ENCODE measurements around the gene MLN. TPM values are rescaled to one million over a fixed set of nuclear protein-coding genes. Genes with fewer than 3 reads are reported as not detected.
A peak's percentile ranks its signal among the peaks of the same experiment; 100 is the strongest.

MLN gene
- total and polyA plus RNA-seq, 7 experiments from 2014 or later: not detected

- Mint-ChIP-seq H3K27me3 (peaks cover 0 to 18% (median 0%) of the 10 kb centered on the region in 5 donors), H3K27ac (peak overlapping the region in 1 of 9 donors; percentile 48)
- ATAC-seq: no peak
These were observed 19.0 kb upstream of the MLN start for GRCh38 chr6:33822575-33823395.

GRCh38 chr6:33820784-33821520 is 17.1 kb upstream of the MLN start:
- no peaks in the 10 kb centered on the region for H3K36me3 Mint-ChIP-seq
- Histone ChIP-seq H3K4me3 (ENCODE audit: low read length) (no peak overlapping the region), H3K36me3 (ENCODE audit: control insufficient read depth in 2 of 3, insufficient read depth in 3 of 3, low read length in 3 of 3) (no peaks in the 10 kb centered on the region), H3K27ac (ENCODE audit: low read depth, low read length) (no peak overlapping the region), H3K4me1 (ENCODE audit: control insufficient read depth in 2 of 2, insufficient read depth in 2 of 2, low read length in 2 of 2) (no peaks in the 10 kb centered on the region), H3K27me3 (ENCODE audit: control insufficient read depth in 2 of 2, insufficient read depth in 2 of 2, low read length in 2 of 2) (no peaks in the 10 kb centered on the region), H3K9me3 (ENCODE audit: control insufficient read depth in 2 of 3, low read length in 3 of 3) (no peaks in the 10 kb centered on the region)
- ATAC-seq (no peak), DNase-seq (no peak)
- peaks cover 0 to 19% (median 6%) of the 10 kb centered on the region in 5 donors for H3K27me3 Mint-ChIP-seq
- intact Hi-C loops (cut with micrococcal nuclease): no loop called here
- no peaks in the 10 kb centered on the region for H3K9me3 Mint-ChIP-seq
- H3K4me1 Mint-ChIP-seq: peaks cover 0 to 17% (median 8%) of the 10 kb centered on the region in 7 donors
- ChIA-PET POLR2A (no interaction called here), CTCF (no interaction called here)
- peak overlapping the region in 1 of 9 donors; percentile 25 for H3K27ac Mint-ChIP-seq
- no peak overlapping the region for H3K4me3 Mint-ChIP-seq

More at GRCh38 chr6:33822575-33823395, 19.0 kb upstream of the MLN start:
- H3K4me3 ChIP-seq (ENCODE audit: low read length): no peak overlapping the region
- H3K9me3 ChIP-seq (ENCODE audit: control insufficient read depth in 2 of 3, low read length in 3 of 3): no peaks in the 10 kb centered on the region
- ChIA-PET CTCF (no interaction called here), POLR2A (interaction anchor here (1.1 kb wide), 1 partner anchor 12 kb away, joined by 3 read pairs; no protein-coding TSS in a partner anchor)
- no peak overlapping the region for H3K27ac ChIP-seq (ENCODE audit: low read depth, low read length)
- H3K4me1 ChIP-seq (ENCODE audit: control insufficient read depth in 2 of 2, insufficient read depth in 2 of 2, low read length in 2 of 2): no peaks in the 10 kb centered on the region
- intact Hi-C loops (cut with micrococcal nuclease): no loop called here
- H3K4me1 Mint-ChIP-seq: peaks cover 0 to 17% (median 8%) of the 10 kb centered on the region in 7 donors
- no peaks in the 10 kb centered on the region for H3K27me3 ChIP-seq (ENCODE audit: control insufficient read depth in 2 of 2, insufficient read depth in 2 of 2, low read length in 2 of 2)
- H3K9me3 Mint-ChIP-seq: no peaks in the 10 kb centered on the region
- H3K4me3 Mint-ChIP-seq: no peak overlapping the region
- no peak for DNase-seq
- no peaks in the 10 kb centered on the region for H3K36me3 ChIP-seq (ENCODE audit: control insufficient read depth in 2 of 3, insufficient read depth in 3 of 3, low read length in 3 of 3)
- H3K36me3 Mint-ChIP-seq: no peaks in the 10 kb centered on the region

GRCh38 chr6:33820243-33820642 is 16.4 kb upstream of the MLN start:
- POLR2A ChIA-PET: interaction anchor here (0.8 kb wide), 1 partner anchor 212 kb away, joined by 3 read pairs; no protein-coding TSS in a partner anchor
- Histone ChIP-seq H3K4me3 (ENCODE audit: low read length) (no peak overlapping the region), H3K27me3 (ENCODE audit: control insufficient read depth in 2 of 2, insufficient read depth in 2 of 2, low read length in 2 of 2) (no peaks in the 10 kb centered on the region), H3K9me3 (ENCODE audit: control insufficient read depth in 2 of 3, low read length in 3 of 3) (no peaks in the 10 kb centered on the region), H3K36me3 (ENCODE audit: control insufficient read depth in 2 of 3, insufficient read depth in 3 of 3, low read length in 3 of 3) (no peaks in the 10 kb centered on the region), H3K4me1 (ENCODE audit: control insufficient read depth in 2 of 2, insufficient read depth in 2 of 2, low read length in 2 of 2) (no peaks in the 10 kb centered on the region), H3K27ac (ENCODE audit: low read depth, low read length) (no peak overlapping the region)
- CTCF ChIA-PET: interaction anchor here (0.6 kb wide), 1 partner anchor 26 kb away, joined by 3 read pairs; no protein-coding TSS in a partner anchor
- intact Hi-C loops (cut with micrococcal nuclease): no loop called here
- H3K4me1 Mint-ChIP-seq: peaks cover 0 to 17% (median 8%) of the 10 kb centered on the region in 7 donors
- H3K27me3 Mint-ChIP-seq: peaks cover 6 to 22% (median 13%) of the 10 kb centered on the region in 5 donors
- DNase-seq (no peak), ATAC-seq (no peak)
- peaks cover 0 to 4% (median 0%) of the 10 kb centered on the region in 5 donors for H3K36me3 Mint-ChIP-seq
- no peak overlapping the region for H3K4me3 Mint-ChIP-seq
- no peak overlapping the region for H3K27ac Mint-ChIP-seq
- peaks cover 0 to 3% (median 0%) of the 10 kb centered on the region in 11 donors for H3K9me3 Mint-ChIP-seq

GRCh38 chr6:33819021-33819420 is 15.2 kb upstream of the MLN start:
- Histone ChIP-seq H3K27me3 (ENCODE audit: control insufficient read depth in 2 of 2, insufficient read depth in 2 of 2, low read length in 2 of 2) (no peaks in the 10 kb centered on the region), H3K36me3 (ENCODE audit: control insufficient read depth in 2 of 3, insufficient read depth in 3 of 3, low read length in 3 of 3) (no peaks in the 10 kb centered on the region), H3K27ac (ENCODE audit: low read depth, low read length) (no peak overlapping the region), H3K4me1 (ENCODE audit: control insufficient read depth in 2 of 2, insufficient read depth in 2 of 2, low read length in 2 of 2) (no peaks in the 10 kb centered on the region), H3K9me3 (ENCODE audit: control insufficient read depth in 2 of 3, low read length in 3 of 3) (no peaks in the 10 kb centered on the region), H3K4me3 (ENCODE audit: low read length) (no peak overlapping the region)
- H3K9me3 Mint-ChIP-seq: peaks cover 0 to 4% (median 0%) of the 10 kb centered on the region in 11 donors
- intact Hi-C loops (cut with micrococcal nuclease): no loop called here
- peaks cover 0 to 17% (median 8%) of the 10 kb centered on the region in 7 donors for H3K4me1 Mint-ChIP-seq
- H3K36me3 Mint-ChIP-seq: peaks cover 0 to 5% (median 0%) of the 10 kb centered on the region in 5 donors
- H3K27ac Mint-ChIP-seq: no peak overlapping the region
- DNase-seq: no peak
- H3K4me3 Mint-ChIP-seq: no peak overlapping the region
- no peak for ATAC-seq
- H3K27me3 Mint-ChIP-seq: peaks cover 12 to 30% (median 17%) of the 10 kb centered on the region in 5 donors
- POLR2A ChIA-PET: interaction anchor here (0.7 kb wide), 2 partner anchors 11 to 564 kb away, joined by 3 read pairs; no protein-coding TSS in a partner anchor
- CTCF ChIA-PET: no interaction called here

GRCh38 chr6:33818293-33818692 is 14.5 kb upstream of the MLN start:
- Mint-ChIP-seq H3K4me3 (no peak overlapping the region), H3K36me3 (peaks cover 0 to 5% (median 0%) of the 10 kb centered on the region in 5 donors), H3K27me3 (peaks cover 16 to 34% (median 23%) of the 10 kb centered on the region in 5 donors), H3K27ac (peak overlapping the region in 1 of 9 donors; percentile 29), H3K9me3 (peaks cover 0 to 4% (median 0%) of the 10 kb centered on the region in 11 donors), H3K4me1 (peaks cover 0 to 17% (median 8%) of the 10 kb centered on the region in 7 donors)
- ATAC-seq: no peak
- Histone ChIP-seq H3K4me1 (ENCODE audit: control insufficient read depth in 2 of 2, insufficient read depth in 2 of 2, low read length in 2 of 2) (no peaks in the 10 kb centered on the region), H3K36me3 (ENCODE audit: control insufficient read depth in 2 of 3, insufficient read depth in 3 of 3, low read length in 3 of 3) (no peaks in the 10 kb centered on the region), H3K27ac (ENCODE audit: low read depth, low read length) (no peak overlapping the region), H3K4me3 (ENCODE audit: low read length) (no peak overlapping the region), H3K27me3 (ENCODE audit: control insufficient read depth in 2 of 2, insufficient read depth in 2 of 2, low read length in 2 of 2) (peaks cover 0 to 3% of the 10 kb centered on the region in 2 donors), H3K9me3 (ENCODE audit: control insufficient read depth in 2 of 3, low read length in 3 of 3) (no peaks in the 10 kb centered on the region)
- DNase-seq: no peak
- POLR2A ChIA-PET: interaction anchor here (0.7 kb wide), 2 partner anchors 10 to 565 kb away, joined by 3 read pairs; no protein-coding TSS in a partner anchor
- CTCF ChIA-PET: no interaction called here
- intact Hi-C loops (cut with micrococcal nuclease): no loop called here

- ChIA-PET POLR2A (no interaction called here), CTCF (no interaction called here)
- H3K27ac Mint-ChIP-seq: no peak overlapping the region
- H3K9me3 ChIP-seq (ENCODE audit: control insufficient read depth in 2 of 3, low read length in 3 of 3): no peaks in the 10 kb centered on the region
- intact Hi-C loops (cut with micrococcal nuclease): no loop called here
- peaks cover 0 to 5% (median 0%) of the 10 kb centered on the region in 5 donors for H3K36me3 Mint-ChIP-seq
- H3K27me3 Mint-ChIP-seq: peaks cover 16 to 35% (median 27%) of the 10 kb centered on the region in 5 donors
- no peak overlapping the region for H3K4me3 Mint-ChIP-seq
- no peak overlapping the region for H3K4me3 ChIP-seq (ENCODE audit: low read length)
- H3K4me1 Mint-ChIP-seq: peaks cover 0 to 17% (median 8%) of the 10 kb centered on the region in 7 donors
- ATAC-seq (no peak), DNase-seq (no peak)
- H3K4me1 ChIP-seq (ENCODE audit: control insufficient read depth in 2 of 2, insufficient read depth in 2 of 2, low read length in 2 of 2): no peaks in the 10 kb centered on the region
- no peaks in the 10 kb centered on the region for H3K36me3 ChIP-seq (ENCODE audit: control insufficient read depth in 2 of 3, insufficient read depth in 3 of 3, low read length in 3 of 3)
- H3K27me3 ChIP-seq (ENCODE audit: control insufficient read depth in 2 of 2, insufficient read depth in 2 of 2, low read length in 2 of 2): peaks cover 0 to 3% of the 10 kb centered on the region in 2 donors
- peaks cover 0 to 4% (median 0%) of the 10 kb centered on the region in 11 donors for H3K9me3 Mint-ChIP-seq
- no peak overlapping the region for H3K27ac ChIP-seq (ENCODE audit: low read depth, low read length)
These were observed 13.7 kb upstream of the MLN start for GRCh38 chr6:33817489-33817888.

All from naive thymus-derived CD4-positive, alpha-beta T cell (primary cell).